HG03342 (cell line): ENCODE measurements around the gene CYP1B1.
"Not testable (repeated sequence)": the region's sequence is repeated elsewhere in the genome, so short reads cannot be mapped to it uniquely, and the experiment has no call there.

Source experiments
- ATAC-seq: cut with Tn5 transposase; IDR thresholded peaks from one replicate; pipeline ENCODE4 v1.9.1; 2021; ENCODE audit warnings: mild to moderate bottlenecking, moderate library complexity; ENCODE audit not compliant: unreplicated experiment

The CYP1B1 gene

DNA sequence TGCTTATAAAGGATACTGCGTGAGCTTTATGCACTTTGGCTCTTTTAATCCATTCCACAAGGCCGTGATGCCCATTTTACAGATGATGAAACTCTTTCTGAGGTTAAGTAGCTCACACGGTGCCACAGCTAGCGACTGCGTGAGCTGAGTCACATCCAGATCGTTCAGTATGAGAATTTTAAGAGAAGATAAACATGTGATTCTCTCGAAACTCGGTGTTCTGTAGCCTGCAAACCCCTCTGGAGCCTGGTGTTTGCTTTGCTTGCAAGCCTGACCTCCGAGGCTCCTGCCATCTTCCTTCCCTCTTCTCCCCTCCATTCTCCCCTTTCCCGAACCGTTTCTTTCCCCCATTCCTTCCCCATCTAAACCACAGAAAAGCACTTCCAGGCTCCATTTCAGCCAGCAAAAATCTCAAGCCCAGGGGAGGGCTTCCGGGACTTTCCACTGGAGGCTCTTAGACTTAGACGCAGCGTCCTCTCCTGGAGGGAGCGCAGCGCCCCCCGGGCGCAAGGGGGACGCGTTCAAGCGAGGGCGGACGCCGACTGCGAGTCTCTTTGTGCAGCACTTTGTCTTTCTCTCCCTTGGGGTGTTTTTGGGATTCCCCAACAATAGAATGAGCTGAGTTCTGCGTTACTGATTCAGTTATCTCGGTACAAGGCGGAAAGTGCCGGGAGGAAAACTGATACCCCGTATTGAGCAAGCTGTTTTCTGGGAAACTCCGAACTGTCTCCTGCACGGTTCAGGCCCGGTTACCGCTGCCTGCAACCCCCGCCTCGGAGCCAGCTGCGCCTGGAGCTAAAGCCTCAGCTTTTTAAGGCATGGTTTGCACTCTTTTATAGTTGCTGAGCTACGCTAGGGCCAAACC lies 38.0 kb downstream of the CYP1B1 start:
- peak; percentile 83 for ATAC-seq

DNA sequence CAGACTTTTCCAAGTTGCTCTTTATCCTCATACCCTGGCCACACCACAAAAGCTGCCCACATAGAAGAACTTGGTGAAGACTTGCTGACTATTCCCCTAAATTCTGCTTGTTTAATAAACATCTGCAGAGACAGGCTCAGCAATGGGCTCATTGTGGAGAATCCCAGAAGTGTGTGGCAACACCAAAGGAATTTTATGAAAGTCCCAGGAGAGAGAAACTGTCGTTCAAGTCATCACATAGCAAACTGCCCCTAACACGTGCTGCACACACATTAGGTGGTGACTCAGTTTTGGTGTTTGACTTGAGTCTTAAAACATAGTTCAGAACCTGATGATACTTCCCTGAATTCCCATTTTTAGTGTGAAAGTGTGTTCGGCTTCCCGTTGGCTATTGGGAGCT lies 38.6 kb downstream of the CYP1B1 start:
- ATAC-seq = no peak

DNA sequence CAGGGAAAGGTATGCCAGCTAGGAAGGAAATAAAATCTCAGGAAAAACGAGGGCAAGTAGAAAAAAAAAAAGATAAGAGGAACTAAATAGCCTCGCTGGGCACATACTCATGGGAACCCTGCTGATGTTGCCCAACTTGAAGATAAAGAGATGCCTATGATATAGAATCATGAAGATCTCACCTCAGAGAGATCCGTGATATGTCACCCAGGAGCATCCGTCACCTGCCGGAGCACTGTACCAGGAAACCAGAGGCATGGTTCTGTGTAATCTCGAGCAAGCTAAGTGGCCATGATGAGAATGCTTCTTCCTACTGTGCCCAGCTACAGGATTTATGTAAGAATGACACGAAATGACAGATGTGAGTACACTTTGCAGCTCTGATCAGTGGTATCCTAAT lies 40.0 kb downstream of the CYP1B1 start:
- ATAC-seq = no peak

DNA sequence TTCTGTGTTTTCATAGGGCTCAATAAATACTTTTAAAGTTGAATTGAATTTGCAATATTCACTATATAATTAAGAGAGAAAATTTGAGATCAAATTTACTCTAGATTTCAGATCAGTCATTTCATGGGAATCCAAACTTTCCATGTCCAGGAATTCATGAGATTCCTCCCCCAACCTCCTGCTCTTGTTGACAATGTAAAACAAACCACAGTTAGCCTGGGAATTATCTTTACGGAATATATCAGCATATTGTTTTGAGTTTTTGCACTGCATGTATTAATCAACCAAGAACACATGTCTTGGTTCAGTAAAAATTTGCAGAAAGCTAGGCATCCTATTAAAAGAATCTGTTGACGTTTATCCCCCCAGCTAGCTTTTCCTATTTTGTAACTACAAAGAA lies 42.3 kb downstream of the CYP1B1 start:
- ATAC-seq = no peak

DNA sequence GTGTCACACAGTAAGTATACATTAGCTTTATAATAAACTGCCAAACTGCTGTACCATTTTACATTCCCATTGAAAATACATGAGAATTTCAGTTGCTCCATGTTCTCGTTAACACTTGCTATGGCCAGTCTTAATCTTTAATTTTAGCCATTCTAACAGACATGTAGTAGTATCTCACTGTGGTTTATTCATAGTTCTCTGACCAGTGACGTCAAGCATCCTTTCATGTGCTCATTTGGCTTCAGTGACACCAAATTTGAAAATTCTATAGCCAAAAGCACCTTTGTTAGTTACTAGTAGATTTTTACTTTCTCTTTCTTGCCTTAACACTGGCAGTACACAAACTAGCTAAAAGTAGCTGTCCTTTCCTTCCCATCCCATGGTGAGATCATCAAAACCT lies 43.0 kb downstream of the CYP1B1 start:
- ATAC-seq = no peak

DNA sequence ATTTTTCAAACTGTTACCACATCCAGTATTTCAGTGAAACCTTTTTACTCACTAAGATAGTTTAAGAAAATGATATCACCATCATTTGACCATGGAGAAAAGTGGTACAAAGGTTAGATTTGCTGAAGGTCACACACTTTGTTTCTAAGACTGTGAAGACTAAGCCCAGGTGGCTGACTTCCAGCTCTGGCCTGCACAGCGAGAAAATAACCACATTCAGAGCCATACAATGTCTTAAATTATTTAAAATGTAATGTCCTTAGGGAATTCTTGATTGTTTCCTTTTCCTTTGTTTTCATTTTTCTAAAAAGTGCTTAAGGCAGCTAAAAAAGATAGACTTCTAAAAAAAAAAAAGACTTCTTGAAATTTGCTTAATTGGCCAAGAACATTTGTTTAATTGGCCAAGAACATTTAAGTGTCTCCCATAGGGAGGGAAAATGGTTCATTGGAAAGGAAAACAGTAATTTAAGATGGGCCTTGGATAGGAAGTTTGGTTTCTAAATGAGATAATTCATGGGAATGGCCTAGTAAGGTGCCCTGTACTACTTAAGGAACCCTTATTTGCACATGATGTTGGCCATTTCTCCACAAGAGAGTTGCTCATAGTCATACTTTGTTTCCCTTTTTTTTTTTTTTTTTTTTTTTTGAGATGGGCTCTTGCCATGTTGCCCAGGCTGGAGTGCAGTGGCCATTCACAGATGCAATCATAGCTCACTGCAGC lies 45.2 kb downstream of the CYP1B1 start:
- ATAC-seq = no peak

DNA sequence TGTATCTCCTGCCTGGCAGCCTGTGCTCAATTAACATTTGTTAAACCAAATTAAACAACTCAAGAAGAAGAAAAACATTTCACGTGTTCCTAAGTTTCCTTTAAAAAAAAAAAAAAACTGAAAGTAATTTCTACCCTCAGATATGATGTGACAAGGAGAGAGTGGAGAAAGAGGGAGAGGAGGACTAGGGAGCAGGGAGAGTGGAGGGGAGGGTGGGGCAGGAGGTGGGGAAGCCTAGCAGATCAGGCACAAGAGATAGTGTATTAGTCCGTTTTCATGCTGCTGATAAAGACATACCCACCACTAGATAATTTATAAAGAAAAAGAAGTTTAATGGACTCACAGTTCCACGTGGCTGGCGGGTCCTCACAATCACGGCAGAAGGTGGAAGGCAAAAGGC lies 46.4 kb downstream of the CYP1B1 start:
- no peak for ATAC-seq

DNA sequence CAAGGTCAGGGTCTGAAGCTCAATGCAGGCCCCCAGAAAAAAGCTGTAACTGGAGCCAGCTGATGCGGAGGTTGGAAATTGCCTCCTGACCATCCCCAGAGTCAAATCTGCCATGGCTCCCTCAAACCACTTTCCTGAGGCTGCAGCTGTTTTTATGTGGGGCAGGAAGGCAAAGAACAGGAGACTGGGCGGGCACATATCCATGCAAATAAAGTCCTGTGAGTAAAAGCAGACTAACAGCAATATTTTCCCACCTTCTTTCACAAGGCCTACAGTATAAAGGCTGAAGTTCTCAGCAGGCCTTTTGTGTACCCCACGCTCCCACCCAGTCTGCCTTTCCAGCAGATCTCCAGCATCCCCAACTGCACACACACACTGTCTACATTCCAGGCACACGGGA lies 47.1 kb downstream of the CYP1B1 start:
- no peak for ATAC-seq

DNA sequence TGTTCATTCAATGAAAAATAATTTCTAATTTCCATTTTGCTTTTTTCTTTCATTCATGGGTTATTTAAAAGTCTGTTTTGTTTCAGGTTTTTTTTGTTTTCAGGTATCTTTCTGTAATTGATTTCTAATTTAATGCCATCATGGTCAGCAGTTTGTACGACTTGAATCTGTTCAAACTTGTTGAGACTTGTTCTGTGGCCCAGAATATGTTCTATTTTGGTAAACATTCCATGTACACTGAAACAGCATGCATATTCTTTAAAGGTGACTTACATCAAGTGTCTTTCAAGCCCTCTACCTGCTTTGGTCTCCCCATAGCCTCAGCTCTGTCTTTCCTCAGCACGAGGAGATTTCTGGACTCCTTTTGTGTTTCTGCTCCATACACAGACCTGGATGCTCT lies 49.1 kb downstream of the CYP1B1 start:
- ATAC-seq = no peak

DNA sequence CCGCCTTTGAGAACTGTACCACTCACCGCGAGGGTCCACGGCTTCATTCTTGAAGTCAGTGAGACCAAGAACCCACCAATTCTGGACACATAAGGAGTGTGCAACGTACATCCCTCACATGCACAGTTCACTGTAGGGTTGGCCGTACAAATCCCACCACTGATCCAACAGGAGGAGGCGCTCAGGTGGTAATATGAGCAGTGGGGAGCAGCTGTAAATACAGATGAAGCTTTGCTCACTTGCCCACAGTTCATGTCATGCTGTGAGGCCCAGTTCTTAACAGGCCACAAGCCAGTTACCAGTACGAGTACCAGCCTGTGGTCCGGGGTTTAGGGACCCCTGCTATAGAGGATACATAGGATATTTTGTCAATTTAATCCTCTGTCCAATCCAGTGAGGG lies 54.4 kb downstream of the CYP1B1 start:
- no peak for ATAC-seq

DNA sequence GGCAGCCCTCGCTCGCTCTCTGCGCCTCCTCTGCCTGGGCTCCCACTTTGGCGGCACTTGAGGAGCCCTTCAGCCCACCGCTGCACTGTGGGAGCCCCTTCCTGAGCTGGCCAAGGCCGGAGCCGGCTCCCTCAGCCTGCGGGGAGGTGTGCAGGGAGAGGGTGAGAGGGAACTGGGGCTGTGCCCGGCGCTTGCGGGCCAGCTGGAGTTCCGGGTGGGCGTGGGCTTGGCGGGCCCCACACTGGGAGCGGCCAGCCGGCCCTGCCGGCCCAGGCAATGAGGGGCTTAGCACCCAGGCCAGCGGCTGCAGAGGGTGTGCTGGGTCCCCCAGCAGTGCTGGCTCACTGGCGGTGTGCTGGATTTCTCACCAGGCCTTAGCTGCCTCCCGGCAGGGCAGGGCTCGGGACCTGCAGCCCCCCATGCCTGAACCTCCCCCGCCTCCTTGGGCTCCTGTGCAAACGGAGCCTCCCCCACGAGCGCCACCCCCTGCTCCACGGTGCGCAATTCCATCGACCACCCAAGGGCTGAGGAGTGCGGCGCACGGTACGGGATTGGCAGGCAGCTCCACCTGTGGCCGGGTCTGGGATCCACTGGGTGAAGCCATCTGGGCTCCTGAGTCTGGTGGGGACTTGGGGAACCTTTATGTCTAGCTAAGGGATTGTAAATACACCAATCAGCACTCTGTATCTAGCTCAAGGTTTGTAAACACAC lies 55.4 kb downstream of the CYP1B1 start:
- not testable (repeated sequence) for ATAC-seq

DNA sequence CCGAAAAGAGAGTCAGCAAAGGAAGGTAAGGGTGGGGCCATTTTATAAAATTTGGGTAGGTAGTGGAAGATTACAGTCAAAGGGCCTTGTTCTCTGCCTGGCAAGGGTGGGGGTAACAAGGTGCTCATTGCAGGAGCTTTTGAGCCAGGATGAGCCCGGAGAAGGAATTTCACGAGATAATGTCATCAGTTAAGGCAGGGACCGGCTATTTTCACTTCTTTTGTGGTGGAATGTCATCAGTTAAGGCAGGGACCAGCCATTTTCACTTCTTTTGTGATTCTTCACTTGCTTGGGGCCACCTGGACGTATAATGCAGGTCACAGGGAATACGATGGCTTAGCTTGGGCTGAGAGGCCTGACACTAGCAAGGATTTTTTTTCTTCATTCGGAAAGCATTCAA lies 58.1 kb downstream of the CYP1B1 start:
- no peak for ATAC-seq
